K562 (cell line): Measurements from ENCODE around the gene SPAG9. TPM values are rescaled to one million over a fixed set of nuclear protein-coding genes. Genes with fewer than 3 reads are reported as not detected.

Source experiments
- HNRNPUL1 ChIP-seq: fragments of 200-400 bp; formaldehyde crosslinking; IDR thresholded peaks from 2 replicates; pipeline ENCODE4 v1.6.1; 2017; ENCODE audit warnings: low read length
- KAT2B ChIP-seq: IDR thresholded peaks from one replicate; pipeline ENCODE4 v1.6.1; 2012; ENCODE audit warnings: low read depth, mild to moderate bottlenecking, control low read depth, inconsistent platforms, low read length, moderate library complexity
- MAFG ChIP-seq: fragments of 450-650 bp; conservative IDR thresholded peaks from 2 replicates; pipeline ENCODE4 v1.6.1; 2016; ENCODE audit warnings: missing genetic modification characterization, missing compliant biosample characterization
- NRF1 ChIP-seq, 2 experiments: fragments of 450-650 bp; IDR thresholded peaks in 1 of 2; conservative IDR thresholded peaks in 1 of 2; 2 replicates each; pipeline ENCODE4 v1.6.1; 2014; ENCODE audit warnings: mild to moderate bottlenecking in 2 of 2
- RFX7 ChIP-seq: fragments of 250-450 bp; sonication (Bioruptor Pico); IDR thresholded peaks from 2 replicates; pipeline ENCODE4 v1.5.1; 2021; ENCODE audit warnings: mild to moderate bottlenecking
- polyA plus RNA-seq, 8 experiments: library from polyadenylated mRNA; depleted of rRNA in 4 of 8; stranded (reverse) in 5 of 8; unstranded in 3 of 8; fragments of >200 nt; fragmentation: Nextera tagmentation in 2 of 8; fragmentation: Illumina TruSeq in 1 of 8; extraction: Ambion mirVana in 2 of 8; extraction: Trizol in 1 of 8; gene quantifications; 2 replicates each; pipeline versions ENCODE4 v1.2.1 to v1.2.3, GENCODE V29; 2011 to 2014; ENCODE audit warnings: inconsistent platforms in 1 of 8, missing spikeins in 1 of 8
- total RNA-seq, 7 experiments: library from RNA; depleted of rRNA in 6 of 7; stranded (reverse); fragments of >200 nt in 6 of 7; fragmentation: Illumina TruSeq in 2 of 7; extraction: Trizol in 2 of 7; gene quantifications; 2 replicates each; pipeline versions ENCODE4 v1.2.1 to v1.2.3, GENCODE V29; 2011 to 2021; ENCODE audit warnings: low replicate concordance in 1 of 7
- TF ChIP-seq, protein P1 (sequence below), 2 experiments: fragments of 450-650 bp in 1 of 2; sonication (generic) in 1 of 2; formaldehyde crosslinking in 1 of 2; IDR thresholded peaks; 2 replicates each; pipeline versions ENCODE4 v1.7.1 to v1.9.0; 2016 to 2022; ENCODE audit warnings: inconsistent platforms in 1 of 2, mild to moderate bottlenecking in 1 of 2, missing genetic modification reagents in 1 of 2
- TF ChIP-seq, protein P2 (sequence below): fragments of 450-650 bp; IDR thresholded peaks from 2 replicates; pipeline ENCODE4 v1.6.1; 2017; ENCODE audit warnings: antibody characterized with exemption, mild to moderate bottlenecking
- TF ChIP-seq, protein P3 (sequence below): sonication (generic); formaldehyde crosslinking; IDR thresholded peaks from 2 replicates; pipeline ENCODE4 v1.8.1; 2023; ENCODE audit warnings: mild to moderate bottlenecking, missing genetic modification reagents

The SPAG9 gene
- total and polyA plus RNA-seq, 9 of the 15 experiments (the other 6 are each of a cell fraction or from before 2014, with no cell fraction given) = 12.2 to 99.2 (median 58.2) TPM

DNA sequence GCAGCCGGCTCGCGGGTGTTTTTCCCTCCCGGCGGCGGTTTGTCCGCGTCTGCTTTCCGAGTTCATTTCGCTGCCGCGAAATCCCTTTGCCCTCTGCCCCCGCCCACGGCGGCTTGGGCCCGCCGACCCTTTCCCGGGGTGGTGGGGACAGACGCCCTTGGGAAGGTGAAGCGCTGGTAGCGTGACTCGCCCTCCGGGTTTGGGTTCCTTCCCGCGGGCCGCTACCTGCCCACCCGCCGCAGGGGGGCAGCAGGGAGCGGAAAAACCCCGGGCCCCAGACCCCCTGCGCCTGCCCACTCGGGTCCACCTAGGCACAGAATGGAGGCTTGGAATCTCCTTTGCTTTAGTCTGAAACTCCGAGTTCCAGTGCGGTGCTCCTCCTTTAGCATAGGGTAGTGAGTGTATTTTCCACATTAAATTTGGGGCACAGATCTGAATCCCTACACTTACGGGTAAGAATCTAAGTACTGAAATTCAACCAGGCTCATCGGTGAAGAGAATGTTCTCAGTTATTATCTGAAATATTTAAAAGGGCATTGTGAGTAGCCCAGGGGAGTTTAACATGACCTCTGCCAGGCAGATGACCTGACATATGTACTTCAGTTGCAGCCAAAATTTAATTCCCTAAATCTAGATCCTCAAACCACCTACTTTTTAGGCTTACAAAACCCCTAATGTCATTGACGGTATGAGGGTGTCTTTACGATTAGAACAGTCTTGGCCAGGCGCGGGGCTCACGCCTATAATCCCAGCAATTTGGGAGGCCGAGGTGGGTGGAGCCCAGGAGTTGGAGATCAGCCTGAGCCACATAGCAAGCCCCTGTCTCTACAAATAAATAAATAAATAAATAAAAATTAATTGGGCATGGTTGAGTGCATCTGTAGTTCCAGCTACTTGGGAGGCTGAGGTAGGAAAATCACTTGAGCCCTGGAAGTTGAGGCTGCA lies 46.6 kb upstream of the SPAG9 start (continued):
- TF ChIP-seq, protein P1, sequence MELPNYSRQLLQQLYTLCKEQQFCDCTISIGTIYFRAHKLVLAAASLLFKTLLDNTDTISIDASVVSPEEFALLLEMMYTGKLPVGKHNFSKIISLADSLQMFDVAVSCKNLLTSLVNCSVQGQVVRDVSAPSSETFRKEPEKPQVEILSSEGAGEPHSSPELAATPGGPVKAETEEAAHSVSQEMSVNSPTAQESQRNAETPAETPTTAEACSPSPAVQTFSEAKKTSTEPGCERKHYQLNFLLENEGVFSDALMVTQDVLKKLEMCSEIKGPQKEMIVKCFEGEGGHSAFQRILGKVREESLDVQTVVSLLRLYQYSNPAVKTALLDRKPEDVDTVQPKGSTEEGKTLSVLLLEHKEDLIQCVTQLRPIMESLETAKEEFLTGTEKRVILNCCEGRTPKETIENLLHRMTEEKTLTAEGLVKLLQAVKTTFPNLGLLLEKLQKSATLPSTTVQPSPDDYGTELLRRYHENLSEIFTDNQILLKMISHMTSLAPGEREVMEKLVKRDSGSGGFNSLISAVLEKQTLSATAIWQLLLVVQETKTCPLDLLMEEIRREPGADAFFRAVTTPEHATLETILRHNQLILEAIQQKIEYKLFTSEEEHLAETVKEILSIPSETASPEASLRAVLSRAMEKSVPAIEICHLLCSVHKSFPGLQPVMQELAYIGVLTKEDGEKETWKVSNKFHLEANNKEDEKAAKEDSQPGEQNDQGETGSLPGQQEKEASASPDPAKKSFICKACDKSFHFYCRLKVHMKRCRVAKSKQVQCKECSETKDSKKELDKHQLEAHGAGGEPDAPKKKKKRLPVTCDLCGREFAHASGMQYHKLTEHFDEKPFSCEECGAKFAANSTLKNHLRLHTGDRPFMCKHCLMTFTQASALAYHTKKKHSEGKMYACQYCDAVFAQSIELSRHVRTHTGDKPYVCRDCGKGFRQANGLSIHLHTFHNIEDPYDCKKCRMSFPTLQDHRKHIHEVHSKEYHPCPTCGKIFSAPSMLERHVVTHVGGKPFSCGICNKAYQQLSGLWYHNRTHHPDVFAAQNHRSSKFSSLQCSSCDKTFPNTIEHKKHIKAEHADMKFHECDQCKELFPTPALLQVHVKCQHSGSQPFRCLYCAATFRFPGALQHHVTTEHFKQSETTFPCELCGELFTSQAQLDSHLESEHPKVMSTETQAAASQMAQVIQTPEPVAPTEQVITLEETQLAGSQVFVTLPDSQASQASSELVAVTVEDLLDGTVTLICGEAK (IDR thresholded peaks at IDR 0.05) = 0 out of 2 replicates have a peak, but pooled peaks have one; percentile 11
- TF ChIP-seq, protein P1 (CRISPR knock-in tag; IDR thresholded peaks at IDR 0.05) = no peak
- TF ChIP-seq NRF1 (conservative IDR thresholded peaks at IDR 0.05 in 1 of 2, IDR thresholded peaks at IDR 0.05 in 1 of 2) (peak; percentile 77 to 81), RFX7 (CRISPR knock-in tag) (no peak), HNRNPUL1 (no peak), KAT2B (no peak), MAFG (no peak)
- TF ChIP-seq, protein P2, sequence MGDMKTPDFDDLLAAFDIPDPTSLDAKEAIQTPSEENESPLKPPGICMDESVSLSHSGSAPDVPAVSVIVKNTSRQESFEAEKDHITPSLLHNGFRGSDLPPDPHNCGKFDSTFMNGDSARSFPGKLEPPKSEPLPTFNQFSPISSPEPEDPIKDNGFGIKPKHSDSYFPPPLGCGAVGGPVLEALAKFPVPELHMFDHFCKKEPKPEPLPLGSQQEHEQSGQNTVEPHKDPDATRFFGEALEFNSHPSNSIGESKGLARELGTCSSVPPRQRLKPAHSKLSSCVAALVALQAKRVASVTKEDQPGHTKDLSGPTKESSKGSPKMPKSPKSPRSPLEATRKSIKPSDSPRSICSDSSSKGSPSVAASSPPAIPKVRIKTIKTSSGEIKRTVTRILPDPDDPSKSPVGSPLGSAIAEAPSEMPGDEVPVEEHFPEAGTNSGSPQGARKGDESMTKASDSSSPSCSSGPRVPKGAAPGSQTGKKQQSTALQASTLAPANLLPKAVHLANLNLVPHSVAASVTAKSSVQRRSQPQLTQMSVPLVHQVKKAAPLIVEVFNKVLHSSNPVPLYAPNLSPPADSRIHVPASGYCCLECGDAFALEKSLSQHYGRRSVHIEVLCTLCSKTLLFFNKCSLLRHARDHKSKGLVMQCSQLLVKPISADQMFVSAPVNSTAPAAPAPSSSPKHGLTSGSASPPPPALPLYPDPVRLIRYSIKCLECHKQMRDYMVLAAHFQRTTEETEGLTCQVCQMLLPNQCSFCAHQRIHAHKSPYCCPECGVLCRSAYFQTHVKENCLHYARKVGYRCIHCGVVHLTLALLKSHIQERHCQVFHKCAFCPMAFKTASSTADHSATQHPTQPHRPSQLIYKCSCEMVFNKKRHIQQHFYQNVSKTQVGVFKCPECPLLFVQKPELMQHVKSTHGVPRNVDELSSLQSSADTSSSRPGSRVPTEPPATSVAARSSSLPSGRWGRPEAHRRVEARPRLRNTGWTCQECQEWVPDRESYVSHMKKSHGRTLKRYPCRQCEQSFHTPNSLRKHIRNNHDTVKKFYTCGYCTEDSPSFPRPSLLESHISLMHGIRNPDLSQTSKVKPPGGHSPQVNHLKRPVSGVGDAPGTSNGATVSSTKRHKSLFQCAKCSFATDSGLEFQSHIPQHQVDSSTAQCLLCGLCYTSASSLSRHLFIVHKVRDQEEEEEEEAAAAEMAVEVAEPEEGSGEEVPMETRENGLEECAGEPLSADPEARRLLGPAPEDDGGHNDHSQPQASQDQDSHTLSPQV = no peak
- TF ChIP-seq, protein P3, sequence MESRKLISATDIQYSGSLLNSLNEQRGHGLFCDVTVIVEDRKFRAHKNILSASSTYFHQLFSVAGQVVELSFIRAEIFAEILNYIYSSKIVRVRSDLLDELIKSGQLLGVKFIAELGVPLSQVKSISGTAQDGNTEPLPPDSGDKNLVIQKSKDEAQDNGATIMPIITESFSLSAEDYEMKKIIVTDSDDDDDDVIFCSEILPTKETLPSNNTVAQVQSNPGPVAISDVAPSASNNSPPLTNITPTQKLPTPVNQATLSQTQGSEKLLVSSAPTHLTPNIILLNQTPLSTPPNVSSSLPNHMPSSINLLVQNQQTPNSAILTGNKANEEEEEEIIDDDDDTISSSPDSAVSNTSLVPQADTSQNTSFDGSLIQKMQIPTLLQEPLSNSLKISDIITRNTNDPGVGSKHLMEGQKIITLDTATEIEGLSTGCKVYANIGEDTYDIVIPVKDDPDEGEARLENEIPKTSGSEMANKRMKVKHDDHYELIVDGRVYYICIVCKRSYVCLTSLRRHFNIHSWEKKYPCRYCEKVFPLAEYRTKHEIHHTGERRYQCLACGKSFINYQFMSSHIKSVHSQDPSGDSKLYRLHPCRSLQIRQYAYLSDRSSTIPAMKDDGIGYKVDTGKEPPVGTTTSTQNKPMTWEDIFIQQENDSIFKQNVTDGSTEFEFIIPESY (CRISPR knock-in tag) = no peak
